NCI-H2196 (cell line): ENCODE data around the gene AK4.

Experiments
- DNase-seq: peaks from one replicate; lab custom pipeline; 2025; ENCODE audit not compliant: unreplicated experiment; lab: John Stamatoyannopoulos, UW

The AK4 gene

GRCh38 chr1:65243491-65243890 is 95.5 kb downstream of the AK4 start:
- no peak for DNase-seq

DNA sequence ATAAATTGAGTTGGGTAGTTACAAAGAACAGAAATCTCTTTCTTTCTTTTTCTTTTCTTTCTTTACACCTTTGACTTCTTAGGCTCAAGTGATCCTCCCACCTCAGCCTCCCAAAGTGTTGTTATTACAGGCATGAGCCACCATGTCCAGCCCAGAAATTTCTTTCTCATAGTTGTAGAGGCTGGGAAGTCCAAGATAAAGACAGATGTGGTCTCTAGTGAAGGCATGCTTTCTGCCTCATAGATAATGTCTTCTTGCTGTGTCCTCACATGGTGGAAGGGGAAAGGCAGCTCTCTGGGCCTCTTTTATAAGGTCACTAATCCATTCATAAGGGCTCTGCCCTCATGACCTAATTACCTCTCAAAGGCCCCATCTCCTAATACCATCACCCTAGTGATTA is 97.3 kb downstream of the AK4 start:
- DNase-seq = no peak

DNA sequence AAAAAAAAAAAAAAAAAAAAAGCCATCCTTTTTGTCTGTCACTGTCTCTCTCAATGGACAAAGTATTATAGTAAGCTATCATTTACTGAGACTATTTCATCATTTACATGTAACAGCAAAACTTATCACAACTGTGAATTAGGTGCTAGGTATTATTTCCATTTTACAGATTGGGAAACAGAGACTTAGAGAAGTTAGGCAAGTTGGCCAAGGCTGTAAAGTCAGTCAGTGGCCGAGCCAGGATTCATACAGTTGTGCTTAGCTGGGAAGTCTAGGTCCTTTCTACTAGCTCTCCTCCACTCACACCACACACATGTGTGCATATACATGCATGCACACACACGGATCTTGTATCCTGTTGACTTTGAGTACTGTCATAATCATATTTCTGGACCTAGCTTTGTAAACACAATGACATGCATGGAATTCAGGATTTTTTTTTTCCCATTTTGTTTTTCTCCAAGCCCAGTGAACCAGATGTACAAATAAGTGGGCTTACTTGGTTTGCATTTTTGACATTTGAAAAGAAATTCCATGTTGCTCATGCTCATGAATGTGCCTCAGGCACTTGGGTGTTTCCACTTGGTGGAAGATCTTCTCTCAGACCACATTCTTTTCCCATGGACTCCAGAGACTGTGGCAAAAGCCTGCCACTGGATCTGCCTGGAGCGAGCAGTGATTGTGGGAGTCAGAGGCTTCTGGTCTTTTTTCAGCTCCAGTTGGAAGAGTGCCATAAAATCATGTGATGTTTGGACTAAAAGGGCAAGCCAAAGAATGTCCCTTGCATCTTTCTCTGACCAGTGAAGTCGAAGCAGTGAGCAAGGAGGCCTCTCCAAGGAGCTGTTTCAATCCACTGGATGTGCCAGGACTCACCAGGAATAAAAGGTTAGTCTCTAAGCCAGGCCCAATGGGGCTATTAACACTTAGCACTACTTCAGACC is 99.7 kb downstream of the AK4 start:
- peak; percentile 5 for DNase-seq

DNA sequence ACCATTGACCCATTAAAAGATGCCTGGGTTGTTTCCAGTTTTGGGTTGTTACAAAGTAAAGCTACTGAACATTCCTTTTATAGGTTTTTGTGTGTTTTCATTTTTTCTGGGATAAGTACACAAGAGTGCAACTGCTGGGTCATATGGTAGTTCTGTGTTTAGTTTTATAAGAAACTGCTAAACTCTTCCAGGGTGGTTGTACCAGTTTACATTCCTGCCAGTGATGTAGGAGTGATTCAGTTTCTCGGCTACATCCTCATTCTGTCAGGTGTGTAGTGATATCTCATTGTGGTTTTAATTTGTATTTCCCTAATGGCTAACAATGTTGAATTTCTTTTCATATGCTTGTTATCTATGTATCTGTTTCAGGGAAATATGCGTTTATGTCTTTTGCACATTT is 102.8 kb downstream of the AK4 start:
- no peak for DNase-seq

DNA sequence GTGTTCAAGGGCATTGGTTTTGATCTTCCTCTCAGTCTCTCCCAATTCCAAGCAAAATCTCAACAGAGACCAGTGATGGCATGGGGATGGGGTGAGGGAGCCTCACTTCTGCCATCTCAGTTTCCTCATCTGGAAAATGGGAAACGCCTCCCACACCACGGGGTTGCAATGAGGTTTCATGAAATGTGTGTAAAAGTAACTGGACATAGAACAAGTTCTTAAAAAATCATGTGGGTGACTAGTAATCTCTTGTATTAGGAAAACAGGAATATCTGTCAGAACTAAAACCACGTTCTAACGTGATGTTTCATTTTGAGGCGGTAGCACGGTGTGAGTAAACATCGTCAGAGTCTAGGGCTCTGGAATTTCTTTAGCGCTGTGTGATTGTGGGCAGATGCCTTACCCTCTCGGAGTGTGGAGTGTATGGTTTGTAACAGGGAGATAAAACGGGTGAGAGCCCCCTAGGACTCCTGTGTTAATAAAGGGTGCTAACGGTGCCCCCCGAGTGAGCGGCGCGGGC is 105.9 kb downstream of the AK4 start:
- DNase-seq = no peak

GRCh38 chr1:65254320-65255034 is 106.5 kb downstream of the AK4 start:
- DNase-seq = peak; percentile 86

GRCh38 chr1:65255035-65255655 is 107.1 kb downstream of the AK4 start:
- peak; percentile 35 for DNase-seq

DNA sequence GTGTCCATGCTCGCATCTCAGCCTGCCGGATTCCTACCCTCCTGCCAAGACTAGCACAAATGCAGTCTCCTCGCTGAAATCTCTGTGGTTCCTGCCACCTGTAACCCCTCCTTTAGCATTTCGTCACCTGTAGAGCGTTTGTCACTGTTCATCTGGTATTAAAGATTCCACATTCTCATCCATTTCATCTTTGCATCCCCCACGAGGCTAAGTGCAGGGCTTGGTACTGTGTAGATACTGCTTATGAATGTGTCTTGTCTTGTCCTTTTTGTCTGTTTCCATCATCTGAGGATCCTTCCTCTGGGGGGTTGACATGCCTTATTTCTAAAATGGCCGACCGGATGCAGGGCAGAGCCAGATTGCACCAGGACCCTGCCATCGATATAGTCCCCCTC is 107.7 kb downstream of the AK4 start:
- DNase-seq = no peak

GRCh38 chr1:65256860-65257708 is 109.1 kb downstream of the AK4 start:
- DNase-seq = no peak

DNA sequence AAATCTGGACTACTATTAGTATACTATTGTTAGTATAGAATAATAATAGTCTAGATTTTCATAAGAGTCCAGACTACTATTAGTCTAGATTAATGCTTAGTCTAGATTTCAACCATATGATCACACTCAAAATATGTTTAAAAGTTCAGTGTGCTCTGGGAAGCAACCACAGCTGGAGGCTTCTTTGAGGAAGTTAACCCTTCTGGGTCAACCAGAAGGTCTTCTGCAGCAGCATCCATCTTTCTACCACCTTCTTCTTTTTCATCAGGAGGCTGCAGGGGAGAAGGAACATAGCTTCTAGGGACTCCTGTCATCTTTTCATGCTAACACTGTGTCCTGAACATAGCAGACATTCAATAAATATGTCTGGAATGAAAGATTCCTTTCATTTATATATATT is 110.1 kb downstream of the AK4 start:
- DNase-seq = no peak

DNA sequence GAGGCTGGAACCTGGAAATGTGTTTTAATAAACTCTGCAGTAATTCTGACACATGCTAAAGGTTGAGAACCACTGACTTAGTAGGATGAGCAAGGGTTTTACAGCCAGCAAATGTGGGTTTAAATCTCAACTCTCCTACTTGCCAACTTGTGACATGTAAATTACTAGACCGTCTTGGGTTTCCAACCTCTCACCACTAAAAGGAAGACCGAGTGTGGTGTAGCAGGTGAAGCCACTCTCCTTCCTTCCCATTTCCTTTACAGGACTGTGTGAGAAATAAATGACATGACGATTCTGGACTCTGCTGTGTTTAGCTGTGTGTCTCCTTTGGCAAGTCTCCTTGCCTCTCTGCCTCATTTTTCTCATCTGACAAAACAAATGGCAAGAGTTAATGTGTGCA is 111.8 kb downstream of the AK4 start:
- DNase-seq = no peak

GRCh38 chr1:65260851-65261473 is 113.0 kb downstream of the AK4 start:
- DNase-seq = peak; percentile 12

DNA sequence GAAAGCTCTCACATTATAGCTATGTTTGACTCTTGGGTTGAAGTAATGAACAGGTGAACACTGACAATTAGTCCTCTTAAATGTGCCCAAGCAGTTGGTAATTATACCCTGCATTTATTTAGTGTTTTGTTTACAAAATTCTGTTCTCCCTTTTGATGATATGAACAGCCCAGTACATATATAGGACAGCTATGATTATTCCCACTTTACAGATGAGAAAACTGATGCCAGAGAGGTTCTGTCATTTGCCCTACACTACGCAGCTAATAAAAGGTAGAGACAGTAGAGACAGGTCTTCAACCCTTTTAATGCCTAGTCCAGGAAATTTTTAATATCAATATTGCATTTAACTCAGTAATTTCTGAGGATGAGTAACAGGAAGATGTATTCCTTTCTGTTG is 115.3 kb downstream of the AK4 start:
- no peak for DNase-seq

- no peak for DNase-seq
Measured at GRCh38 chr1:65264197-65264929, 116.4 kb downstream of the AK4 start.

- no peak for DNase-seq
Measured at GRCh38 chr1:65265296-65265650, 117.3 kb downstream of the AK4 start.

GRCh38 chr1:65265651-65266351 is 117.8 kb downstream of the AK4 start:
- DNase-seq = no peak

DNA sequence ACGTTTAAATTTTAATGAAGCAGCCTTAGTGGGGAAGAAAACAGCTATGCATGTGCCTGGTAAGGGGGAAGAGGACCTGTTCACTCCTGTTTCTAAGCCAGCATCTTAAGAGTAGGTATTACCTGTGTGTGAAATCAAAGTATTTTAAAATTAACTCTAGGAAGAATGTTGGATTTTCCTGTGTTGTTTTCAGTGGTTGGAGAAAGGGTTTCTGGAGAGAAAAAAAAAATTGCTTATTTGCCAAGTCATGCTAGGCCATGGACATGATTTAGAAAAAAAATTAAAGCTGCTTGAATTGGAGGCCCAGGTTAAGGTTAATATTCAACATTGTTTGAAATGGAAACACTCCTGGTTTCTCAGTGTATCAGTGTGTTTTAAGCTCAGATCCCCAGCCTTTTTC is 118.5 kb downstream of the AK4 start:
- DNase-seq = no peak

DNA sequence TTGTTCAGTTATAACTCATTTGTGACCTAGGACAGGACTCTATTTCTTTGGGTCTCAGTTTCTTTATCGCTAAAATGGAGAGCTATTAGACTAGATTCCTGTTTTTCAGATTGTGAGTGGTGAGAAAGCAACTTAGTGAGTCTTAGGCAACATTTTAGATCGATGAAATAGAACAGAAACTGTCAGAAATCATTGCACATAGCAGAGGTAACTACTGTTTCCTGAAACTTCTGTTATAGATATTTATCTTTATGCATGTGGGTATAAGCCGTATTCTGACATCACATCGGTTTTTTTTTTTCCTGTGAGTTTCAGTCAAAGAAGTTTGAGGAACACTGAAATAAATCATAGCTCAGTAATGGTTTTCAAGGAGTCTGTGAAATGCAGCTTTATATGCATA is 119.3 kb downstream of the AK4 start:
- DNase-seq = no peak

DNA sequence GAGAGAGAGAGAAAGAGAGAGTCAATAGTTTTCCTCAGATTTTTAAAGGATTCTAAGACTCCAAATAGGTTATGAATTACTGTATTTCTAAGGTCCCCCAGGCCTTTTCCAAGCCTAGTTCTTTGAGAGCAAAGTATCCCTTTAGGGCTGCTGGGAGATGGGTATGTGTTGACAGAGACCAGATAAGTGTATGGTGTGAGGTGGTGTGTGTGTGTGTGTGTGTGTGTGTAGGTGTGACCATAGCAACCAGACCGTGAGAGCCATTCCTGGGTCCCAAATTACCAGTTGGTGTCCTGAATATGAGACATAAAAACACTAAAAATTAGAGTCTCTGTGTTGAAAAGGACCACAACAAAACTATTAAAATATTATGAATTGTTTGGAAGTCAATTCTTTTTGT is 119.7 kb downstream of the AK4 start:
- no peak for DNase-seq
